WTC11 (cell line): Measurements from ENCODE around the gene TAOK2. TPM values are rescaled to one million over a fixed set of nuclear protein-coding genes. Genes with fewer than 3 reads are reported as not detected.

Experiments
- ATAC-seq: fragments of 200-7000 bp; cut with Tn5 transposase; 2 replicates; pipeline ENCODE4 v1.10.0; 2021; ENCODE audit warnings: mild to moderate bottlenecking, moderate library complexity
- CTCF ChIA-PET: fragments of 300-600 bp; sonication (Branson Sonifier 250); formaldehyde crosslinking; loops from one replicate; lab custom pipeline; 2021; ENCODE audit warnings: antibody characterized with exemption; lab: Charles Lee
- POLR2A ChIA-PET: fragments of 350-600 bp; sonication (Branson Sonifier 250); formaldehyde crosslinking; loops from one replicate; lab custom pipeline; 2021; ENCODE audit warnings: antibody characterized with exemption; lab: Charles Lee
- DNase-seq: peaks from one replicate; pipeline ENCODE4 v3.0.0; 2021; ENCODE audit warnings: low spot score
- H3K27ac Mint-ChIP-seq: 2 replicates; pipeline ENCODE4 v1.8.0; 2021; ENCODE audit warnings: mixed read lengths
- H3K27me3 Mint-ChIP-seq: 2 replicates; pipeline ENCODE4 v1.8.0; 2021; ENCODE audit warnings: low read depth, mild to moderate bottlenecking, moderate library complexity, mixed read lengths
- H3K36me3 Mint-ChIP-seq: 2 replicates; pipeline ENCODE4 v1.8.0; 2021; ENCODE audit warnings: mixed read lengths
- H3K4me1 Mint-ChIP-seq: 2 replicates; pipeline ENCODE4 v1.8.0; 2022; ENCODE audit warnings: mixed read lengths
- H3K4me3 Mint-ChIP-seq: 2 replicates; pipeline ENCODE4 v1.8.0; 2021; ENCODE audit warnings: mild to moderate bottlenecking, moderate library complexity, mixed read lengths
- H3K9me3 Mint-ChIP-seq: 2 replicates; pipeline ENCODE4 v1.8.0; 2021; ENCODE audit warnings: mixed read lengths
- ELF4 ChIP-seq: sonication (generic); formaldehyde crosslinking; IDR thresholded peaks from 2 replicates; pipeline ENCODE4 v1.8.1; 2022; ENCODE audit warnings: low read depth, mild to moderate bottlenecking, moderate library complexity, missing genetic modification reagents
- EMX1 ChIP-seq: fragments of 250-450 bp; sonication (Bioruptor Pico); IDR thresholded peaks from 2 replicates; pipeline ENCODE4 v1.8.0; 2021; ENCODE audit warnings: mild to moderate bottlenecking
- HMGA2 ChIP-seq: fragments of 250-450 bp; sonication (Bioruptor Pico); IDR thresholded peaks from 2 replicates; pipeline ENCODE4 v1.4.0; 2021; ENCODE audit warnings: mild to moderate bottlenecking, moderate library complexity
- IRF2 ChIP-seq: sonication (generic); formaldehyde crosslinking; IDR thresholded peaks from 2 replicates; pipeline ENCODE4 v1.8.0; 2022; ENCODE audit warnings: low read depth, missing genetic modification reagents, borderline replicate concordance
- NR1H2 ChIP-seq: sonication (generic); formaldehyde crosslinking; IDR thresholded peaks from 2 replicates; pipeline ENCODE4 v1.9.0; 2021; ENCODE audit warnings: mild to moderate bottlenecking, moderate library complexity, missing genetic modification reagents
- SMAD3 ChIP-seq: sonication (generic); formaldehyde crosslinking; IDR thresholded peaks from 2 replicates; pipeline ENCODE4 v1.8.0; 2022; ENCODE audit warnings: missing genetic modification reagents, mild to moderate bottlenecking, borderline replicate concordance
- TP53 ChIP-seq: sonication (generic); formaldehyde crosslinking; IDR thresholded peaks from 2 replicates; pipeline ENCODE4 v1.8.1; 2023; ENCODE audit warnings: mild to moderate bottlenecking, missing genetic modification reagents
- ZBTB21 ChIP-seq: sonication (generic); formaldehyde crosslinking; IDR thresholded peaks from 2 replicates; pipeline ENCODE4 v1.8.1; 2023; ENCODE audit warnings: mild to moderate bottlenecking, missing genetic modification reagents, borderline replicate concordance
- ZNF219 ChIP-seq: sonication (generic); formaldehyde crosslinking; IDR thresholded peaks from 2 replicates; pipeline ENCODE4 v1.8.0; 2023; ENCODE audit warnings: missing genetic modification reagents, mild to moderate bottlenecking, borderline replicate concordance
- ZNF396 ChIP-seq: fragments of 250-450 bp; sonication (Bioruptor Pico); IDR thresholded peaks from 2 replicates; pipeline ENCODE4 v1.8.0; 2021; ENCODE audit warnings: mild to moderate bottlenecking, moderate library complexity, borderline replicate concordance
- total RNA-seq: library from RNA; stranded (reverse); gene quantifications from 3 replicates; pipeline ENCODE4 v1.2.3, GENCODE V29; 2021
- TF ChIP-seq, protein P1 (sequence below): sonication (generic); formaldehyde crosslinking; IDR thresholded peaks from 2 replicates; pipeline ENCODE4 v1.8.0; 2023; ENCODE audit warnings: mild to moderate bottlenecking, missing genetic modification reagents
- TF ChIP-seq, protein P2 (sequence below): sonication (generic); formaldehyde crosslinking; IDR thresholded peaks from 2 replicates; pipeline ENCODE4 v1.8.0; 2023; ENCODE audit warnings: missing genetic modification reagents
- TF ChIP-seq, protein P3 (sequence below): sonication (generic); formaldehyde crosslinking; IDR thresholded peaks from 2 replicates; pipeline ENCODE4 v1.8.0; 2023; ENCODE audit warnings: missing genetic modification reagents, mild to moderate bottlenecking, borderline replicate concordance
- TF ChIP-seq, protein P4 (sequence below): fragments of 200-600 bp; IDR thresholded peaks from 2 replicates; pipeline ENCODE4 v1.8.0; 2022; ENCODE audit warnings: antibody characterized with exemption
- TF ChIP-seq, protein P5 (sequence below): fragments of 250-450 bp; sonication (Bioruptor Pico); conservative IDR thresholded peaks from 2 replicates; pipeline ENCODE4 v1.9.0; 2021; ENCODE audit warnings: mild to moderate bottlenecking

TAOK2 gene
- total RNA-seq, 1 experiment from 2014 or later, result 42.4 TPM

DNA sequence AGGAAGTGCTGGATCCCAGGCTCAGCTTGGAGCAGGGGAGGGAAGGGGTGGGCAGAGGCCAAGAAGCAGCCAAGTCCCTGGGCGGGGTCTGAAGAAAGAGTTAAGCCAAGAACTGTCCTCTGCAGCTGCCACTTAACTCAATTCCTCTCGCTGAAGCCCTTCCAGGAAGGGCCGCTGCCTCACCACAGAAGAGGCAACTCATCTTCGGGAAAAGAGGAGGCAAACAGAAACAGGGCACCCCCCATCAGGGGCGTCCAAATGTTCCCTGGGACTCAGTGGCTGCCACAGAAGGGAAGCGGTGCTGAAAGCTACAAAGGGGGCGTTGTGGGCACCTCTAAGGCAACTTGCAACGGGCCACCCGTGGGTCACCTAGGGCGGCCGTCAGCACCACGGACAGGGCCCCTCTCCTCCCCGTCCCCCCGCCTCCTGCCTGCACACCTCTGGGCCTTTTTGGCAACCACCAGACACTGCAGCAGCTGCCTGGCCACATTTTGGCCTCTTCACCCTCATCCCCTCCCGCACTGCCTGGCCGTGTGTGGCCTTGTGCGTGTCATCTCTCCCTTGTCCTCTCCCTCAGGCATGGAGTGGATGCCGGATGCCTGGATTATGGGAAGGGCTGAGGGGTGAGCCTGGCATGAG is 54.9 kb downstream of the TAOK2 start (continued):
- TF ChIP-seq, protein P1, sequence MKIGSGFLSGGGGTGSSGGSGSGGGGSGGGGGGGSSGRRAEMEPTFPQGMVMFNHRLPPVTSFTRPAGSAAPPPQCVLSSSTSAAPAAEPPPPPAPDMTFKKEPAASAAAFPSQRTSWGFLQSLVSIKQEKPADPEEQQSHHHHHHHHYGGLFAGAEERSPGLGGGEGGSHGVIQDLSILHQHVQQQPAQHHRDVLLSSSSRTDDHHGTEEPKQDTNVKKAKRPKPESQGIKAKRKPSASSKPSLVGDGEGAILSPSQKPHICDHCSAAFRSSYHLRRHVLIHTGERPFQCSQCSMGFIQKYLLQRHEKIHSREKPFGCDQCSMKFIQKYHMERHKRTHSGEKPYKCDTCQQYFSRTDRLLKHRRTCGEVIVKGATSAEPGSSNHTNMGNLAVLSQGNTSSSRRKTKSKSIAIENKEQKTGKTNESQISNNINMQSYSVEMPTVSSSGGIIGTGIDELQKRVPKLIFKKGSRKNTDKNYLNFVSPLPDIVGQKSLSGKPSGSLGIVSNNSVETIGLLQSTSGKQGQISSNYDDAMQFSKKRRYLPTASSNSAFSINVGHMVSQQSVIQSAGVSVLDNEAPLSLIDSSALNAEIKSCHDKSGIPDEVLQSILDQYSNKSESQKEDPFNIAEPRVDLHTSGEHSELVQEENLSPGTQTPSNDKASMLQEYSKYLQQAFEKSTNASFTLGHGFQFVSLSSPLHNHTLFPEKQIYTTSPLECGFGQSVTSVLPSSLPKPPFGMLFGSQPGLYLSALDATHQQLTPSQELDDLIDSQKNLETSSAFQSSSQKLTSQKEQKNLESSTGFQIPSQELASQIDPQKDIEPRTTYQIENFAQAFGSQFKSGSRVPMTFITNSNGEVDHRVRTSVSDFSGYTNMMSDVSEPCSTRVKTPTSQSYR (CRISPR knock-in tag), result 0 out of 2 replicates have a peak, but pooled peaks have one; percentile 35
- TF ChIP-seq ELF4 (CRISPR knock-in tag) (no peak), NR1H2 (CRISPR knock-in tag) (no peak), ZNF396 (no peak), ZBTB21 (CRISPR knock-in tag) (no peak), EMX1 (no peak), ZNF219 (CRISPR knock-in tag) (peak; percentile 90; the same call in 1 of the 2 replicates), HMGA2 (CRISPR knock-in tag) (no peak), SMAD3 (CRISPR knock-in tag) (peak; percentile 45; the same call in 1 of the 2 replicates), IRF2 (CRISPR knock-in tag) (no peak), TP53 (CRISPR knock-in tag) (no peak)
- TF ChIP-seq, protein P2, sequence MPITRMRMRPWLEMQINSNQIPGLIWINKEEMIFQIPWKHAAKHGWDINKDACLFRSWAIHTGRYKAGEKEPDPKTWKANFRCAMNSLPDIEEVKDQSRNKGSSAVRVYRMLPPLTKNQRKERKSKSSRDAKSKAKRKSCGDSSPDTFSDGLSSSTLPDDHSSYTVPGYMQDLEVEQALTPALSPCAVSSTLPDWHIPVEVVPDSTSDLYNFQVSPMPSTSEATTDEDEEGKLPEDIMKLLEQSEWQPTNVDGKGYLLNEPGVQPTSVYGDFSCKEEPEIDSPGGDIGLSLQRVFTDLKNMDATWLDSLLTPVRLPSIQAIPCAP (CRISPR knock-in tag), result no peak
- TF ChIP-seq, protein P3, sequence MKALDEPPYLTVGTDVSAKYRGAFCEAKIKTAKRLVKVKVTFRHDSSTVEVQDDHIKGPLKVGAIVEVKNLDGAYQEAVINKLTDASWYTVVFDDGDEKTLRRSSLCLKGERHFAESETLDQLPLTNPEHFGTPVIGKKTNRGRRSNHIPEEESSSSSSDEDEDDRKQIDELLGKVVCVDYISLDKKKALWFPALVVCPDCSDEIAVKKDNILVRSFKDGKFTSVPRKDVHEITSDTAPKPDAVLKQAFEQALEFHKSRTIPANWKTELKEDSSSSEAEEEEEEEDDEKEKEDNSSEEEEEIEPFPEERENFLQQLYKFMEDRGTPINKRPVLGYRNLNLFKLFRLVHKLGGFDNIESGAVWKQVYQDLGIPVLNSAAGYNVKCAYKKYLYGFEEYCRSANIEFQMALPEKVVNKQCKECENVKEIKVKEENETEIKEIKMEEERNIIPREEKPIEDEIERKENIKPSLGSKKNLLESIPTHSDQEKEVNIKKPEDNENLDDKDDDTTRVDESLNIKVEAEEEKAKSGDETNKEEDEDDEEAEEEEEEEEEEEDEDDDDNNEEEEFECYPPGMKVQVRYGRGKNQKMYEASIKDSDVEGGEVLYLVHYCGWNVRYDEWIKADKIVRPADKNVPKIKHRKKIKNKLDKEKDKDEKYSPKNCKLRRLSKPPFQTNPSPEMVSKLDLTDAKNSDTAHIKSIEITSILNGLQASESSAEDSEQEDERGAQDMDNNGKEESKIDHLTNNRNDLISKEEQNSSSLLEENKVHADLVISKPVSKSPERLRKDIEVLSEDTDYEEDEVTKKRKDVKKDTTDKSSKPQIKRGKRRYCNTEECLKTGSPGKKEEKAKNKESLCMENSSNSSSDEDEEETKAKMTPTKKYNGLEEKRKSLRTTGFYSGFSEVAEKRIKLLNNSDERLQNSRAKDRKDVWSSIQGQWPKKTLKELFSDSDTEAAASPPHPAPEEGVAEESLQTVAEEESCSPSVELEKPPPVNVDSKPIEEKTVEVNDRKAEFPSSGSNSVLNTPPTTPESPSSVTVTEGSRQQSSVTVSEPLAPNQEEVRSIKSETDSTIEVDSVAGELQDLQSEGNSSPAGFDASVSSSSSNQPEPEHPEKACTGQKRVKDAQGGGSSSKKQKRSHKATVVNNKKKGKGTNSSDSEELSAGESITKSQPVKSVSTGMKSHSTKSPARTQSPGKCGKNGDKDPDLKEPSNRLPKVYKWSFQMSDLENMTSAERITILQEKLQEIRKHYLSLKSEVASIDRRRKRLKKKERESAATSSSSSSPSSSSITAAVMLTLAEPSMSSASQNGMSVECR (CRISPR knock-in tag), result peak; percentile 90; the same call in 1 of the 2 replicates

DNA sequence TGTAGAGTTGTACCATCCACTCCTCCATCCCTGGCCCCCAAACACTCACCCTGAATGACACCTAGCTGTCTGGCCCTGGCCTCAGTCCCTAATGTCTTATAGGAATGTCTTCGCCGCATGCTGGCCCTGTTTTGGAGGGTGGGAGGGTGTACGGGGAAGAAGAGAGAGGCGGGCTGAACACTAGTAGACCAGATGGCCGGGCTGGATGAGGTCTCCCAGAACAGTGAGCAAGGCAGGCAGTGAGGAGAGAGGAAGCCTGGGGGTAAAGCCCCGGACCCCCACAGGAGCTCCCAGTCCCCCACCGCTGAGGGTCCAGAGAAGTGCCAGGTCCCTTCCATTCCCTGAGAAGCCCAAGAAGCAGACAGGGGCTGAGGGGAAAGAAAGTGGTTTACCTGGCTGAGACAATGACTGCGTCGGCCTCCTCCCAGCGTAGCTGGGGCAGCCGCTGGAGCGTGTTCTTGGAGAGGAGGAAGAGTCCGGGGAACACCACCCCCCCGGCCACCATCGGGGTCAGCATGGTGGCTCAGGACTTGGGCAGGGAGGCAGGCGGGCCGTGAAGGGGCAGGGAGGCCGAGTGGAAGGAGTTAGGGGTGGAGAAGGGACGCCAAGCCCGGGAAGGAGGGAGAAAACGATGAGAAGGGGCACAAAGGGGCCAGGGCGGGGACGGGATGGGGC is 56.5 kb downstream of the TAOK2 start:
- TF ChIP-seq, protein P4, sequence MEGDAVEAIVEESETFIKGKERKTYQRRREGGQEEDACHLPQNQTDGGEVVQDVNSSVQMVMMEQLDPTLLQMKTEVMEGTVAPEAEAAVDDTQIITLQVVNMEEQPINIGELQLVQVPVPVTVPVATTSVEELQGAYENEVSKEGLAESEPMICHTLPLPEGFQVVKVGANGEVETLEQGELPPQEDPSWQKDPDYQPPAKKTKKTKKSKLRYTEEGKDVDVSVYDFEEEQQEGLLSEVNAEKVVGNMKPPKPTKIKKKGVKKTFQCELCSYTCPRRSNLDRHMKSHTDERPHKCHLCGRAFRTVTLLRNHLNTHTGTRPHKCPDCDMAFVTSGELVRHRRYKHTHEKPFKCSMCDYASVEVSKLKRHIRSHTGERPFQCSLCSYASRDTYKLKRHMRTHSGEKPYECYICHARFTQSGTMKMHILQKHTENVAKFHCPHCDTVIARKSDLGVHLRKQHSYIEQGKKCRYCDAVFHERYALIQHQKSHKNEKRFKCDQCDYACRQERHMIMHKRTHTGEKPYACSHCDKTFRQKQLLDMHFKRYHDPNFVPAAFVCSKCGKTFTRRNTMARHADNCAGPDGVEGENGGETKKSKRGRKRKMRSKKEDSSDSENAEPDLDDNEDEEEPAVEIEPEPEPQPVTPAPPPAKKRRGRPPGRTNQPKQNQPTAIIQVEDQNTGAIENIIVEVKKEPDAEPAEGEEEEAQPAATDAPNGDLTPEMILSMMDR, result no peak
- TF ChIP-seq, protein P5, sequence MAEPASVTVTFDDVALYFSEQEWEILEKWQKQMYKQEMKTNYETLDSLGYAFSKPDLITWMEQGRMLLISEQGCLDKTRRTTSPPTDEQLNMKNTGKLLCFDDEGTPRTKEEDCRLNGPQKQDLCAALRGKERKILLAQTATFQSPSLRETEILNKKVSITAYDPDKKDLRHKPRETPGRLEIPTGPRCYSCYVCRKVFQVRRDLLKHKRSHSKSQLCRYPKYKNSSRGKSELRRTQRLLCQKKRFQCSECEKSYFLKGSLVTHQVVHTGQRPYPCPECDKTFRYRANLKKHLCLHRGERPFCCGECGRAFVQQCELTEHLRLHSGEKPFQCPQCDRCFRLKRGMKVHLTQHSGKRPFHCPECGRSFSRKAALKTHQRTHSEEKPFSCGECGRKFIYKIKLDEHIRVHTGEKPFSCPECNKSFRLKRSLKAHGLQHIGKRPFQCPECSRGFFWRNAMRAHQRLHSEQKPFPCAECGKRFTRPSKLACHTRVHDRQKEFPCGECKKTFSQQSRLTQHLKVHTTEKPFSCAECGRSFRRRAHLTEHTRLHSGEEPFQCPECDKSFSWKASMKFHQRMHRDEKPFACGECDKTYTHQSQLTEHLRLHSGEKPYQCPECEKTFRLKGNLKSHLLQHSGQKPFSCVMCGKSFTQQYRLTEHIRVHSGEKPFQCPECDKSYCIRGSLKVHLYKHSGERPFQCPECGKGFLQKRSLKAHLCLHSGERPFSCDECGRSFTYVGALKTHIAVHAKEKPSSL (CRISPR knock-in tag), result no peak
- H3K4me1 Mint-ChIP-seq, result peaks cover 35% of the 10 kb centered on the region
- no peak for DNase-seq
- no peaks in the 10 kb centered on the region for H3K36me3 Mint-ChIP-seq
- H3K27me3 Mint-ChIP-seq, result peaks cover 32% of the 10 kb centered on the region
- ChIA-PET CTCF (interaction anchor here (0.7 to 3.6 kb wide), 8 partner anchors 55 to 350 kb away, joined by 3 to 42 read pairs (median 28); partner anchors contain the start of genes ASPHD1, MAZ, MVP and PAGR1), POLR2A (interaction anchor here (0.7 kb wide), 1 partner anchor 214 kb away, joined by 3 read pairs; the partner anchor contains the start of gene PAGR1)
- no peak overlapping the region for H3K27ac Mint-ChIP-seq
- H3K4me3 Mint-ChIP-seq, result peak overlapping the region; percentile 79
- H3K9me3 Mint-ChIP-seq, result no peaks in the 10 kb centered on the region
- no peak for ATAC-seq
